Measurements from ENCODE around the gene RUSF1. TPM values are rescaled to one million over a fixed set of nuclear protein-coding genes. Genes with fewer than 3 reads are reported as not detected.

RUSF1 gene
- total and polyA plus RNA-seq, 9 of the 15 experiments (the other 6 are each of a cell fraction or from before 2014, with no cell fraction given), result 0.80 to 52.8 (median 27.6) TPM

GRCh38 chr16:31458073-31458843 is 49.9 kb downstream of the RUSF1 start (continued):
- TF ChIP-seq HBP1 (CRISPR knock-in tag; IDR thresholded peaks at IDR 0.05) (peak; percentile 75; the same call in 1 of the 2 replicates), ATF7 (IDR thresholded peaks at IDR 0.05) (peak; percentile 86), HOXB6 (CRISPR knock-in tag; IDR thresholded peaks at IDR 0.05; ENCODE audit: borderline replicate concordance) (no peak), PRDM10 (IDR thresholded peaks at IDR 0.05; ENCODE audit: partially characterized antibody) (peak; percentile 98), ESRRA (IDR thresholded peaks at IDR 0.05; ENCODE audit: borderline replicate concordance, low read depth) (no peak), ZNF175 (CRISPR knock-in tag; IDR thresholded peaks at IDR 0.05; ENCODE audit: low read depth) (no peak), RREB1 (CRISPR knock-in tag; IDR thresholded peaks at IDR 0.05) (0 out of 2 replicates have a peak, but pooled peaks have one; percentile 63), MBD2 (IDR thresholded peaks at IDR 0.05; ENCODE audit: borderline replicate concordance, low read depth) (no peak), KAT2B (IDR thresholded peaks at IDR 0.05; ENCODE audit: low read depth, low read length) (no peak), SIN3A (IDR thresholded peaks at IDR 0.05; ENCODE audit: borderline replicate concordance in 2 of 2, control insufficient read depth in 1 of 2, low read depth in 2 of 2, low read length in 2 of 2) (peak in 1 of 2 experiments; percentile 61; a peak in 1 of 4 replicates), TFAP4 (CRISPR knock-in tag; IDR thresholded peaks at IDR 0.05; ENCODE audit: borderline replicate concordance) (peak; percentile 66; the same call in 1 of the 2 replicates), EP400 (IDR thresholded peaks at IDR 0.05) (peak; percentile 44; the same call in 1 of the 2 replicates), NFE2 (IDR thresholded peaks at IDR 0.05; ENCODE audit: low read depth) (no peak), IRF2 (CRISPR knock-in tag; IDR thresholded peaks at IDR 0.05) (no peak)

All from K562 (cell line).